Upper lobe of right lung (tissue), 1 donor: ENCODE data around the gene TAF4B. TPM values are rescaled to one million over a fixed set of nuclear protein-coding genes. Genes with fewer than 3 reads are reported as not detected.

Experiments used
- ATAC-seq: fragments of 200-7000 bp; cut with Tn5 transposase; one replicate; pipeline ENCODE4 v1.9.1; 2020; ENCODE audit warnings: mild to moderate bottlenecking, moderate library complexity
- DNase-seq: peaks from one replicate; pipeline ENCODE4 v3.0.0-alpha.2; 2020
- H3K27ac ChIP-seq: fragments of 200-600 bp; one replicate; pipeline ENCODE4 v1.8.0; 2022
- H3K27me3 ChIP-seq: fragments of 200-600 bp; one replicate; pipeline ENCODE4 v1.8.0; 2022; ENCODE audit warnings: mild to moderate bottlenecking
- H3K36me3 ChIP-seq: fragments of 200-600 bp; one replicate; pipeline ENCODE4 v1.8.0; 2022
- H3K4me1 ChIP-seq: fragments of 200-600 bp; one replicate; pipeline ENCODE4 v1.8.0; 2022
- H3K4me3 ChIP-seq: fragments of 200-600 bp; one replicate; pipeline ENCODE4 v1.8.0; 2022; ENCODE audit warnings: mild to moderate bottlenecking
- H3K9me3 ChIP-seq: fragments of 200-600 bp; one replicate; pipeline ENCODE4 v1.8.0; 2022
- CTCF ChIP-seq: fragments of 200-600 bp; IDR thresholded peaks from one replicate; pipeline ENCODE4 v1.8.0; 2022; ENCODE audit warnings: antibody characterized with exemption
- intact Hi-C: fragments of 100-400 bp; cut with DNase I; formaldehyde crosslinking; loops from one replicate; pipeline ENCODE4 v1.11.0; 2022
- total RNA-seq: library from RNA; stranded (reverse); fragmentation: NEBNext Ultra II Directional; extraction: Animal tissue kit (Norgen Biotek cat#: 25700); gene quantifications from one replicate; pipeline ENCODE4 v1.2.1, GENCODE V29; 2021
- donor health status: DM: no; HTN: yes; CAD: no; lungs with severe emphysema.

TAF4B gene
- total RNA-seq, 1 donor from 2014 or later, result 3.3 TPM

- intact Hi-C loops, result no loop called here
- Histone ChIP-seq H3K27me3 (no peaks in the 10 kb centered on the region), H3K4me3 (no peak overlapping the region), H3K27ac (no peak overlapping the region), H3K4me1 (no peaks in the 10 kb centered on the region), H3K9me3 (no peaks in the 10 kb centered on the region), H3K36me3 (no peaks in the 10 kb centered on the region)
- no peak for DNase-seq
- ATAC-seq, result no peak
- no peak for TF ChIP-seq CTCF
Measured at GRCh38 chr18:26397019-26397418, 170.8 kb downstream of the TAF4B start.

GRCh38 chr18:26403491-26403890 is 177.2 kb downstream of the TAF4B start:
- H3K4me3 ChIP-seq, result no peak overlapping the region
- intact Hi-C loops, result no loop called here
- H3K27me3 ChIP-seq, result no peaks in the 10 kb centered on the region

GRCh38 chr18:26405190-26405801 is 179.1 kb downstream of the TAF4B start:
- TF ChIP-seq CTCF, result peak; percentile 33
- H3K4me1 ChIP-seq, result no peaks in the 10 kb centered on the region
- H3K9me3 ChIP-seq, result no peaks in the 10 kb centered on the region
- no peak overlapping the region for H3K27ac ChIP-seq
- no peak overlapping the region for H3K4me3 ChIP-seq
- peak; percentile 64 for ATAC-seq
- H3K36me3 ChIP-seq, result no peaks in the 10 kb centered on the region
- intact Hi-C loops, result no loop called here
- DNase-seq, result no peak
- no peaks in the 10 kb centered on the region for H3K27me3 ChIP-seq

More at GRCh38 chr18:26403491-26403890, 177.2 kb downstream of the TAF4B start:
- ATAC-seq, result no peak
- TF ChIP-seq CTCF, result no peak
- Histone ChIP-seq H3K9me3 (no peaks in the 10 kb centered on the region), H3K27ac (no peak overlapping the region), H3K4me1 (no peaks in the 10 kb centered on the region), H3K36me3 (no peaks in the 10 kb centered on the region)
- DNase-seq, result no peak

GRCh38 chr18:26406324-26406723 is 180.1 kb downstream of the TAF4B start:
- Histone ChIP-seq H3K27ac (no peak overlapping the region), H3K9me3 (no peaks in the 10 kb centered on the region), H3K4me3 (no peak overlapping the region), H3K27me3 (no peaks in the 10 kb centered on the region), H3K4me1 (no peaks in the 10 kb centered on the region), H3K36me3 (no peaks in the 10 kb centered on the region)
- no peak for TF ChIP-seq CTCF
- DNase-seq (no peak), ATAC-seq (no peak)
- intact Hi-C loops, result no loop called here

GRCh38 chr18:26406854-26407517 is 180.7 kb downstream of the TAF4B start:
- Histone ChIP-seq H3K36me3 (no peaks in the 10 kb centered on the region), H3K4me1 (no peaks in the 10 kb centered on the region), H3K27ac (no peak overlapping the region), H3K9me3 (no peaks in the 10 kb centered on the region), H3K4me3 (no peak overlapping the region), H3K27me3 (no peaks in the 10 kb centered on the region)
- DNase-seq (no peak), ATAC-seq (no peak)
- intact Hi-C loops, result no loop called here
- no peak for TF ChIP-seq CTCF
